ENCODE results near the gene DGKH.
"Not testable (repeated sequence)": the region's sequence is repeated elsewhere in the genome, so short reads cannot be mapped to it uniquely, and the experiment has no call there.

DGKH gene

DNA sequence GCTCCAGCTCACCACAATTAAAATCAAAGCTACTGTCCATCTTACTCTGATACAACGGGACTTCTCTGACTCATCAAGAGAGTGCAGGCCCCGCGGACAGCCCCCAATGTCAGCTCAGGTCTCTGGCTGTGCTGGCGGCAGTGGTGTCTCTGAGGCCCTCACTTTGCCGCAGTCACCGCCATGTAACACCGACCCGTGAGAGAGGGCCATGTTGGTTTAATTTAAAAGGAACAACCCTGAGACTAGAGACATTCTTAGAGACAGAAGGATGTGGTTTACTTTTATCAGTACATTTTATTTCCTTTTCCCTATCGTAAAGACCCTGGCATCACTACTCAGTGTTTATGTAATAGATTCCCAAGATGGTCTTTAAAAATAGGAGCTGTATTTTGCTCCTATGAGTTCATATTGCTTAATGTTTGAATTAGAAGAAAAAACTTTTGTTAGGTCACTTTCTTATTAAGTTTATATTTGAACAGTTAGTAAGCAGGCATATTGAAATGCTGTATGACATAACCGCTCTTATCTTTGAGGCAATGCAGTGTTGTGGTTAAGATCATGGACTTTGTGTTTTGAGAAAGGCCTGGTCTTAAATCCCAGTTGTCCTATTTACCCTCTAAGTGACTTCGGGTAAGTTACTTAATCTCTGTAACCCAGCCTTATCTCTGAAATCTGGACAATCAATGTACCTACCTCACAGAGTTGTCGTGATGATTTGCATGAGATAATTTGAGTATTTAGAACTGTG lies 23.4 kb downstream of the DGKH start:
- DNase-seq = no peak

DNA sequence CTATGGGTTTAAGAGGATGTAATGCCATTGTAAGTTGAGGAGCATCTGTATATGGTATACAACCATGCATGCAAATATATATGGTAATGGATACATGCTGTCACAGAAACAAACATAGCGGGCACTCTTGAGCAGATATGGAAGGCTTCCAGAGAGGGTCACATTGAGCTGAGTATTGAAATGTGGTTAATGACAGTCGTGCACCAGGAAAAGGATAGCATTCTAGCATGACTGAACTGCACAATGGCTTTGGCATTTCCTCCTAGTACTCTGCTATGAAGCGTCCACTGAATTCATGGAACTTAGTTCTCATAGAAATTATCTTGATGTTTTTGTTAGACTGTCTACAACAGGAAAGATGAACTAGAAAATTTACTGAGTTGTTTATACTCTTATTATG lies 25.2 kb downstream of the DGKH start:
- DNase-seq = no peak

DNA sequence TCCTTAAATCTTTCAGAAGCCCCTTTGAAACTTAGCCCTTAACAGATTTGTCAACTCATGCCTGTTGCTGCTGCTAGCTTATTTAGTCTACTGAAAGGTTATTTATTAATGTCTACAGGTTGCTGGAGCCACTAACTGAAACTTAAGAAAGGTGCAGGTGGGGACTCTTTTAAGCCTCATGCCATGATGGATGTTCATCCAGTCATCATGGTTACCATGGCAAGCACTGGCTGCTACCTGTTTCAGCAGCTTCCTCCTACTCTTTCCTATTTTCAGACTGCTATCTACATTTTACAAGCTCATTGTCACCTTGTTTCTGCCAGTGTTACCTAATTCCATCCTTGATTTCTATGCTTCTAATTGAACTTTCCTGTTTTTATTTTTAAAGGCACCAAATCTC lies 27.1 kb downstream of the DGKH start:
- DNase-seq = no peak

DNA sequence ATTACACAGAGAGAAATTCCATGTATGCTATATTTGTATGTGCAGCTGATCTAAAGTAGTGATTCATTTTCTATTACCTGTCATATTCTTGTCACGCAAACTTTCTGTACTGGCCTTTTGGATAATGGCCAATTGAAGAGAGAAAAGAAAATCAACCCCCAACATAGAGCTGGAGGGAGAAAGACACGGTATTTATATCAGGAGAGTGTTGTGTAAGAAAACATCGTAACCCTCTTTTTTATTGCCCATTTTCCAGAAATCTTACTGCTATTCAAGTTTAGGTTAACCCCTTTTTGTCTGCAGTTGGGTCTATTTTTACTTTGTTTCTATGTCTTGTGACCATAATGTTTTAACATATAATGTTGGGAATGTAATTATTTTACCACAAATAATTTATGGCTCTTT lies 27.9 kb downstream of the DGKH start:
- no peak for DNase-seq

DNA sequence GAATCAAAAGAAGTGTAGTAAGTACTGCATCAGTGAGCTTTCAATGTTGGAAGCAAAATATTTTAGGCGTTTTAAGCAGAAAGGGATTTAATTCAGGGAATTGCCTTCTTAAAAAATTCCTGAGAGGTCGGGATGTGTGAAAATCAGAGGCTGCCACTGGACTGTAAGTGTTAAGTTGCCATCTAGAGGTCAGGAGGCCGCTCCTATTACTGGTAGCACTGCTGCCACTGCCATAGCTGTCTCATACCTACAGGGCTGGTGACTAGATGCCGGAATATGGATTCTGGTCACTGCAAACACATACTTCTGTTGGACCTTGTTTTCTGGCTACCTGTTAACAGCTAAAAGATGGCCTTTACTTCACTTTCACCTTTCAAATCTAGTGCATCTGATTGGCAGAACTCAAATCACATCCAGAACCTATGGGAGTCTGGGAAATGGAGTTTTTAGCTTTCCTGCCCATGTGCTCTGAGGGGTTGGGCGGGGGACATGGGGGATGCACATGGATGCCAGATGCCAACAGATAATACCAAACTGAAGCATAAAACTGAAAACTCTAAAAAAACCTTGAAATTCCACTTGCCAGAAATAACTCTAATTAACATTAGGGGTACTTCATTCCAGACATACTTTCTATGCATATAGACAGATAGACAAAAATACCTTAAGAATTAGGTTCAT lies 29.8 kb downstream of the DGKH start:
- no peak for DNase-seq

DNA sequence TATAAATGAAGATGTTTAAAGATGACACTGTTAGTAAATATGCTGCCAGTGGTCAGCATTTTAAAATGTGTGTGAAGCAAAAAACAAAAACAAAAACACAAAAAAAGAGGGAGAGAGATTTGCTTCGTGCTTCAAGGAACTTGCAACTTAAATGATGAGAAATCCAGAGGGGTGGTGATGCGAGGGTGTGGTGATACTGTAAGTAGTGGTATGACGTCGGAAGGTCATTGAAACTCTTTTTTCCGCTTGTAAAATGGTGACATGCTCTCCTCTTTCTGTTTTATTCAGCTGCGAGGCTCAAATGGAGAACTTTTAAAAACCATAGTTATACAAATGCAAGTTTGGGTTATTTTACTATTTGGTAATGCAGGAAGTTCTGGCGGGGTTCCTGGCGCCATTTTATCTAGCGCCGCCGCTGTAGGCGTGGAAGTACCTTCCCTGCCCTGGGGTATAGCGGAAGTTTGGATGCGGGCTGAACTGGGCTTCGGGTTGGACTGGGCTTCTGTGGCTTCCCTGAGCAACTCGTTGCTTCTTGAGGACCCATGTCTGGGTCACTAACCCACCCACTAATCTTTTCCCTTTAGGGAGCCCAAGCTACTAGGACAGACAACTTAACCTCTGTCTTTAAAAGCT lies 34.8 kb downstream of the DGKH start:
- no peak for DNase-seq

DNA sequence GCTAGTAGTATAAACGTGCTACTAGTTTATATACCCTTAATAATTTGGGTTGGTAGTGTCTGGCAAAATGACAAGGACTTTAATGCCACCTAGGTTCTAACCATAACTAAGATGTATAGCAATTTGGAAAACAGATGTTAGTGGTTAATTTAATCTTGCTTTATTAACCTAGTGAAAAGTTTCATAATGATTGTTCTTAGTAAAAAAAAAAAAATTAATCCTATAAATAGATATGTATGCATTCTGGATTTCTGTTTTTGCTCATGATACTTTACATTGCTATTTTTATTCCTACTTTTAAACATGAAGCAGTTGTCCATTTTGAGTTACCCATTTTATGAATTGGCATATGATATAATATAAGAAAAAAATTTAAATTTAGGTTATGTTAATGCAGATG lies 36.3 kb downstream of the DGKH start:
- no peak for DNase-seq

DNA sequence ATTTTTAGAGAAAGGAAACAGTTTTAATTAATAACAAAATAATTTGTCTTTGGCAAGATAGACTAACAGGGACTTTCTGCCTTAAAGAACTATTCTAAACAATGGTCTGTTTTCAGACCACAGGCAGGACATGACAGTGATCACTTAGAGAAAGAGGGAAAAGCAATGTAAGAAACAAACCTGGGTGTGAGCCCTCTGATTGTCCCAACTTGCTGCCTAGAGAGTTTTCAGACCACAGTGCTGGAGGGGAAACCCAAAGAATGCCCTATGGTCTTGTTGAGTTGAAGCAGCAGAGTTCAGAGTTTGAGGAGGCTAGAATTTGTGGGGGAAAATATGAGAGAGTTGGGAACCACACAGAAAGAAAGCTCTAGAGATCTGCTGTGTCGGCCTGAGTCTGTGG lies 38.1 kb downstream of the DGKH start:
- no peak for DNase-seq

DNA sequence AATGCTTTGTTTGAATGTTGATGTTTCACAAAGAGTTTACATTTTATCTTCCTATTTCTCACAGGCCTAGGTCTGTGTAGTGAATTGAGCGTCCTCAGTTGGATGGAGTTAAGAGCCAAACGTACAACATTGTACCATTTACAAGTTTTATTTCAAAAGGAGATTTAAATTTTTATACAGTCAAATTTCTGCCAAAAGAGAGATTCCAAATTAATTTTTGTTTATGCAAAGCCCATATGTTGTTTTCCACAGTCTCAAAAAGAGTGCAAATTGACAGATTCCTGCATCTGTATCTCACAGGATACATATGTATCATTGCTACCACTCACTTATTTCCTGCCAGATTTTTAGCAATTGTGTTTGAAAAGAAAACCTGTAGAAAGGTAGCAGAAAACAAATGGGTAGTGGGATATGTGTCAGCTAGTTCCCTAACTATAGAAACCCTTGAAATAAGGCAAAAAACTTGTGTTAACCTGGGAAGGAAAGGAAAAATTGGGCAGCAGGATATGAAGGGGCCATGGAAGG lies 46.1 kb downstream of the DGKH start:
- DNase-seq = no peak

DNA sequence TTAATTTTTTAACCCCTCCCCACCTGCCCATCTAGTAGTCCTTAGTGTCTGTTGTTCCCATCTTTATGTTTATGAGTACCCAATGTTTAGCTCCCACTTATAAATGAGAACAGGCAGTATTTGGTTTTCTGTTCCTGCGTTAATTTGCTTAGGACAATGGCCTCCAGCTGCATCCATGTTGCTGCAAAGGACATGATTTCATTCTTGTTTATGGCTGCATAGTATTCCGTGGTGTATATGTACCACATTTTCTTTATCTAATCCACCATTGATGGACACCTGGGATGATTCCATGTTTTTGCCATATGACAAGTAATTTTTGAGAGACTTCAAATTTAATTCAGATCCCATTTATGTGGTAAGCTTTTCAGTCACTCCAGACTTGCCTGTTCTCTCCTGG lies 47.8 kb downstream of the DGKH start:
- not testable (repeated sequence) for DNase-seq

DNA sequence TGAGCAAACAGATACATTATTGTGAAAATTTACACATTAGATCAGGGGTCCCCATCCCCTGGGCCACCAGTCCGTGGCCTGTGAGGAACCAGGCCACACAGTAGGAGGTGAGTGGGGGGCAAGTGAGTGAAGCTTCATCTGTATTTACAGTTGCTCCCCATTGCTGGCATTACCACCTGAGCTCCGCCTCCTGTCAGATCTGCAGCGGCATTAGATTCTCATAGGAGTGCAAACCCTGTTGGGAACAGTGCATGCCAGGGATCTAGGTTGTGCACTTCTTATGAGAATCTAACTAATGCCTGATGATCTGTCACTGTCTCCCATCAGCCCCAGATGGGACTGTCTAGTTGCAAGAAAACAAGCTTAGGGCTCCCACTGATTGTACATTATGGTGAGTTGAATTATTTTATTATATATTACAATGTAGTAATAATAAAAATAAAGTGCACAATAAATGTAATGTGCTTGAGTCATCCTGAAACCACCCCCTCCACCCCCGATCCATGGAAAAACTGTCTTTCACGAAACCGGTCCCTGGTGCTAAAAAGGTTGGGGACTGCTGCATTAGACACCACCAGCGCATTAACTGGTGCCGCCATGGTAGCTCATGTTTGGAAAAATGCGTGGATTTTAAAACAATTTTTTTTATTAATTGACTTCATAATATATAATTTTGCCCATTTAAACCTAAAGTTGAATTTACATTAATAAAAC lies 51.7 kb downstream of the DGKH start:
- DNase-seq = no peak

DNA sequence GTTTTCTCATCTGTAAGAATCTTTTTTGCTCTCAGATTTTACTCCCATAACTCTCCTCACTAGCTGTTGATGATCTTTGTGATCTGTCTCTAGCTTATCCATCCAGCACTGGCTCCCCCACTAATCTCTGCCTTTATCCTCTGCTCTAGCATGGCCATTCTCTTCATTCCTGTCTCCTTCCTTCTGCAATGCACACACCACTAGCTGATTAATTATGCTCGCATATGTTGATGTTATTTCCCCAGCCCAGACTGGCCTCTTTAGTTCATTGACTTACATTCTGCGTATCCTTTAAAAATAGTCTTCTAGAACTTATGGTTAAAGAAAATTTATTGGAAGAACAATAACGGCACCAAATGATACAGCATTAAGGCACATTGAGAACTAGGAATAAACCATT lies 52.5 kb downstream of the DGKH start:
- DNase-seq = no peak

DNA sequence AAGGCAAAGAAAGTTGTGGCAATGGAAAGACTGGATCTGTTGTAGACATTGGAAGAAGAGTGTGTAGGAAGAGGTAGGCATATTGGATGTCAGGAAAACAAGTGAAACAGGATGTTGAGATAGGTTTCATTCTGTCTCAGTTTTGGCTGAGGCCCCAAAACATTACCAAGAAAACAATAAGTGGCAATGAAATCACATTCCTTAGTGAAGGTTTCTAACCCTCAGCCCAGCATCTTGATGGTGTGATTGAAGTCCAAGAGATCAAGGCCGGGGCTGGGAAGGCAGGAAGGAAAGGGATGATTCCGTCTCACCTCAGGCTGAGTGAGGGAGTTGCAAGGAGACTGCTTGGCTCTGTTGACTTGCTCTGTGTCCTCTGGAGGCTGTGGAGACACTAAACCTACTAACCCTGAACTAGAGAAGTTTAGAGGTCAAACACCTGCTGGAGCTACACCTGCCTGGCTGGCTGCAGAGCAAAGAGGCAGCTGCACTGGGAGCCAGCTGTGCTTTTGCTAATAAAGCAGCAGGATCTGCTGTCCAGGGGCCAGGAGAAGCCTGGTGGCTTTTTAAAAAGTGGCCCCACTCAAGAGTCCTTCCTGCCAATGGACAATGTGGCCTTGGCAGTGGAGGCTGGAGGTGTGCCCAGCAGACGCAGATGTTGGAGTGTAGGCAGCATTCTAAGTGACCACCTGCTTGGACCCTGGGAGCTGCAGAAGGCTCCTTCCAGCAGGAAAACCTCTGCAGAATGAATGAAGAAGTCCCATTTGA lies 53.6 kb downstream of the DGKH start:
- DNase-seq = no peak

DNA sequence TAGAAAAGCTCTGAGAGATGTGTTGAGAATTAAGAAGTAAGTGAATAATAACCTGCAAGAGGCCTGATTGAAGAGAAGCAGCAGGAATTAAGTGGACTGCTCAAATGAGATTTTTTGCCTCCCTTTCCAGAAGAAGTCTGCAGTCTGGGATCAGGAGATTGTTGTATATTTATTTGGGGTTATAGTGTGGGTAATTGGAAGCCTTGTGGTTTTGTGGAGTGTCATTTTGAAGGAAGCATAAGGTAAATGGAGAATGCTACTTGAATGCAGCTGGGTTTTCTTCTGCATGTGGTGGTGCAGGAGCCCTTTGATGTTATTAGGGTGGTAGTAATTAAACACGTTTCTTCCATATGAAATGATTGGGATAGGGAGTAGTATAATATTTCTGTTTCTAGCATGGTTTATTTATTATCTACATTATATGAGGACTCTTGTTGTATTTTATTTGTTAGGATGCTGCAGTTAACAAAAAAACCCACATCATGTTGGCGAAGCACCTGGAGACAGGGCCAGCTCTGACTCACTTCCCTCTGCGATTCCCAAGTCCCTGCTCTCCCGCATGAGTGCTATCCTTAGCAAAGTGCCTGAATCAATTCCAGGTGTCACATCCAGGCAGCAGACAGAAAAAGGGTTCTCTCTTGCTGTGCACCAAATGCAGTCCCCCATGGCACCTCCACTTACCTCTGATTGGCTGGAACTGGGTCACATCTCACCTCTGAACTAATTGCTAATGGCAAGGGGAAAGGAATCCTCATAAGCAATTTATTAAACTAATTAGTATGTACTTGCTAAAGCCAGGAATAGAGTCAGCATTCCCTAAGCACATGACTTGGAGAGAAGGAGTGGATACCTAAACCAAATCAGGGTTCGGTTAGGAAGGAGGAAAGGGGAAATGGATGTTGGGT lies 54.8 kb downstream of the DGKH start:
- DNase-seq = no peak

DNA sequence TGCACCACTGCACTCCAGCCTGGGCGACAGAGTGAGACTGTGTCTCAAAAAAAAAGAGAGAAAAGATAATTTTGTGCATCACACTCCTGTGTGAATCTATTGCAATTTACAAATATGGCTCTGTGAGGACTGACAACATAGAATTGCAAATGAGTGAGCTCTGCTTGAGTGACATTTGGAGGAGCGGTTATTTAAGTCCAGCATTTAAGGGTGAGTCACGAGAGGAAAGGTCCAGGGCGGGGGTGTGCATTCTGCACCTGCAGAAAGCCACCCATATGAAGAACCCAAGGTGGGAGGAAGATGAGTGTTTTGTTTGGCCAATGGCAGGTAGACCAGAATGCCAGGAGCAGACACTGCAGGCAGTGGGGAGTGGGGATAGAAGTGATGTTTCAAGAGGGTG lies 58.5 kb downstream of the DGKH start:
- no peak for DNase-seq

DNA sequence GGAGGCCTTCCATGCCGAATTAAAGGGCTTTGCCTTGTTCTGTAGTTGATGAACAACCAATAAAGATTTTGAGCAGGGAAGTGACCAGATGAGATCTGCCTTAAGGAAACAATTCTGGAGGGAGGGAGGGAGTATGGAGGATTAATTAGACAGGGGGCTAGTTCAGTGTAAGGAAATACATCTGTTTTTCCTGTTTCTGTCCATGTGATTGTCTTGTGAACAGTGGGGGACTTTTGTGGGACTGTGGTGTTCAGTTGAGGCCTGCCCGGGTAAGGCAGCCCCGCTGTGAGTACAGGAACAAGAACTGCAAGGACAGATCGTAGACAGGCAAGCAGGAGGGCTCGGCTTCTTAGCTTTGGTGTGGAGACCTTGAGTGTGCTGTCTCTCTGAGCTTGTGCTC lies 59.0 kb downstream of the DGKH start:
- DNase-seq = no peak

DNA sequence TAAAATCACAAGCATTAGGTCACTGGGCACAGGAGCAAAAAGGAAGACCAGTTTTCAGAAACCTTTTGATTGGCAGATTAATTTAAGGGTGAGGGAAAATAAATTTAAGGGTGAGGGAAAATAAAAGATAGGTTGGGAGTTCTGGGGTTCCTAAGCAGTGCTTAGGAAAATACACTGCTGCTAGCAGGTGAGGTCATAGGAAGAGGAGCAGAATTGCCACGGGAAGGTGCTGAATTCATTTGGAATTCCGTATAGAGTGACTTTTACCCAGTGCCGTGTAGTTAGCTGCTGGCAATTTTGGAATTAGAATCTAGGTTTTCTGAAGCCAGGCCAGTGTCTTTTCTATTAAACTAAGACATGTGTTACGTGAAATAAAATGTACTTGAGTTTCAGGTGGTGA lies 59.8 kb downstream of the DGKH start:
- DNase-seq = no peak

DNA sequence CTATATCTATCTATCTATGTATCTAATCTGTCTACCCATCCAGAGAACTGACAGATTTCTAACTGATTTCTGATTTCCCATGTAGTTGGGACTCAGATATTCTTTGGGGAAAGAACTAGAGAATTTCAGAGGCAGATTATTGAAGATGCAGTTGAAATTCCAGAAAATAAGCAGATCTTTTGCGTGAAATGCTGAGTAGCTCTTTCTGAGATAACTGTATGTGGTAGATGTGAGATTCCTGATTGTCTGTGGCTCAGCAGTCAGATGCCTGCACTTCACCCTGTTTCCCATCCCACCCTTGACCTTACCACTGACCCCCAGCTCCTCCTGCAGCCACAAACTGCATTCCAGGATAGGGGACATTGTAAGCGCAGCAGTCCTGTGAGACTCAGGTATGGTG lies 61.5 kb downstream of the DGKH start:
- no peak for DNase-seq

DNA sequence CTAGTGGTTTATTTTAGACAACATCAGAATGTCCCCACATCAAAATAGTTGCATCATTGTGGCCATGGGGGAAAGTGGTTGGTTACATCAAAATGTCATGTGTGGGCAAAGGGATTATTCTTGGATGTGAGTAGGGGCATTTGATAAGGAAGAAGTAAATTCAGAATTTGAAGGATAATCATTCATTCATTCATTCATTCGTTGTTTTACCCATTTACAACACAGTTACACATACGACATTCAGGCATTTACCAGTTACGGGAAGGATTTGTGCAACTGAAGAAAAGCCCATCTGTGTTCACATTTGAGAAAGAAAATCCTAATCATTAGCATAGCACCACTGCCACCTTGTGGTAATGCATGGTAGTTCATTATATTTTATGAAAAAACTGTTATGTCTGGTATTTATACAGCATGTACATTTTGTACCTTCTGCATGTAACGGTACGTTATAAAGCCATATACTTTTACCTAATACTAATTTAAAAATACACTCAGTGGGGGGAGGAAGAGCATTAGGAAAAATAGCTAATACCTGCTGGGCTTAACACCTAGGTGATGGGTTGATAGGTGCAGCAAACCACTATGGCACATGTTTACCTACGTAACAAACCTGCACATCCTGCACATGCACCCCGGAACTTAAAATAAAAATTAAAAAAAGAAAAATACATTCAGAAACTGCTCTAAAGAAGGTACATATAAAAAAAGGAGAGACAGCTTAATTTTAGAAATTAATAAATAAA lies 62.1 kb downstream of the DGKH start:
- DNase-seq = no peak

DNA sequence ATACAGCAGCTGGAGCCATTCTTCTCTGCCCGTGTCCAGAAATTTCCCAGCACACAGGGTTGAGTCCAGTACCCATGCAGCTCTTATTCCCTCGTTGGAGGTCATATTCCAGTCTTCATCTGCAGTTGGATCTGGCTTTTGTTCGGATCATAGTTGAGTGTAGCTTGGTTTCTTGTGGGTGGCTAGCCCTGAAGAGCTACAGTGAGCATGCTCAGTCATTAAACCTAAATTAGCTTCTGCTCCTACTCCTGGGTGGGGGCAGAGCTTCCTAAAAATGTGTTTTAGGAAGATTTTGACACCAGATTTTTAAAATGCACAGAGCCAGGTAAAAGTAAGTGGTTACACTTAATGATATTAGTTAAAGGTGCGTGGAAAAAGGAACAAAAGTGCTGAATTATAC lies 64.4 kb downstream of the DGKH start:
- no peak for DNase-seq

DNA sequence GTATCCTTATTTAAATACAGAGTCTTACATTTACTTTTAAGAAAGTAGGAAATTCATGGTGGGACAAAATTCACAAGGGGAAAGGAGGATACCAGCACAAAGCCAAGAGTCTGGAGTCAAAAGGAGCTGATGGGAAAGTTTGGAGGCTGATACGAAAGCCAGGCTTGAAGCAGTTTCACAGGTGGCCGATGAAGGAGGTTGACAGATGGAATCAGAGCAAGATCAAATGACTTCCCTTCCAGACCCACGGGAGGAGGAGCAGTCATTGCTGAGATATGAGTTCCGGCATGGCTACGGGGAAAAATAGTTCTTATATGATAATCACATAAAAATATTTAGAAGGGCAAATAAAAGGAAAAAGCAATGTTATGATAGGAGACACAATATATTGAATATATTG lies 65.0 kb downstream of the DGKH start:
- no peak for DNase-seq
